DND-41 (cell line): ENCODE measurements around the gene F13A1.

ENCODE experiments used
- ATAC-seq: fragments of 200-7000 bp; cut with Tn5 transposase; 3 replicates; pipeline ENCODE4 v1.9.1; 2021; ENCODE audit warnings: low read depth; ENCODE audit not compliant: insufficient read depth
- DNase-seq: peaks from one replicate; pipeline ENCODE4 v3.0.0-alpha.2; 2020
- H2AFZ ChIP-seq: 2 replicates; pipeline ENCODE4 v1.6.0; 2012; ENCODE audit warnings: low read depth, low read length
- H3K27ac ChIP-seq: 2 replicates; pipeline ENCODE4 v1.5.1; 2012; ENCODE audit warnings: low read length, inconsistent platforms
- H3K27me3 ChIP-seq: fragments of 200-600 bp; sonication (generic); 2 replicates; pipeline ENCODE4 v1.6.0; 2012; ENCODE audit warnings: low read length, mild to moderate bottlenecking, inconsistent platforms; ENCODE audit not compliant: insufficient read depth, poor library complexity
- H3K36me3 ChIP-seq: 2 replicates; pipeline ENCODE4 v1.5.1; 2012; ENCODE audit warnings: low read length, inconsistent platforms; ENCODE audit not compliant: insufficient read depth
- H3K4me1 ChIP-seq: 2 replicates; pipeline ENCODE4 v1.5.1; 2012; ENCODE audit warnings: mild to moderate bottlenecking, low read length; ENCODE audit not compliant: insufficient read depth
- H3K4me2 ChIP-seq: 2 replicates; pipeline ENCODE4 v1.6.0; 2012; ENCODE audit warnings: mild to moderate bottlenecking, moderate library complexity, low read length, inconsistent platforms; ENCODE audit not compliant: insufficient read depth
- H3K4me3 ChIP-seq, 2 experiments: fragments of 200-600 bp in 1 of 2; shearing (Covaris generic) in 1 of 2; 2 replicates each; pipeline ENCODE4 v1.5.1; 2012 to 2016; ENCODE audit warnings: inconsistent platforms in 2 of 2, low read length in 2 of 2, mild to moderate bottlenecking in 2 of 2, low read depth in 1 of 2, moderate library complexity in 1 of 2
- H3K79me2 ChIP-seq: 2 replicates; pipeline ENCODE4 v1.6.0; 2012; ENCODE audit warnings: low read length, inconsistent platforms; ENCODE audit not compliant: insufficient read depth
- H3K9ac ChIP-seq: 2 replicates; pipeline ENCODE4 v1.6.0; 2012; ENCODE audit warnings: low read depth, mild to moderate bottlenecking, inconsistent platforms, low read length, moderate library complexity
- H3K9me3 ChIP-seq: 2 replicates; pipeline ENCODE4 v1.5.1; 2012; ENCODE audit warnings: low read length, moderate library complexity, mild to moderate bottlenecking, inconsistent platforms; ENCODE audit not compliant: insufficient read depth, severe bottlenecking
- H4K20me1 ChIP-seq: 2 replicates; pipeline ENCODE4 v1.6.0; 2012; ENCODE audit warnings: low read length; ENCODE audit not compliant: insufficient read depth
- EZH2 ChIP-seq: IDR thresholded peaks from 3 replicates; pipeline ENCODE4 v1.6.1; 2012; ENCODE audit warnings: borderline replicate concordance, low read depth, mild to moderate bottlenecking, moderate library complexity, low read length, inconsistent platforms; ENCODE audit not compliant: severe bottlenecking
- TF ChIP-seq, protein P1 (sequence below): IDR thresholded peaks from 2 replicates; pipeline ENCODE4 v1.5.1; 2012; ENCODE audit warnings: borderline replicate concordance, low read length, moderate library complexity, mild to moderate bottlenecking; ENCODE audit not compliant: poor library complexity, severe bottlenecking; ENCODE audit errors: extremely low read depth

The F13A1 gene

DNA sequence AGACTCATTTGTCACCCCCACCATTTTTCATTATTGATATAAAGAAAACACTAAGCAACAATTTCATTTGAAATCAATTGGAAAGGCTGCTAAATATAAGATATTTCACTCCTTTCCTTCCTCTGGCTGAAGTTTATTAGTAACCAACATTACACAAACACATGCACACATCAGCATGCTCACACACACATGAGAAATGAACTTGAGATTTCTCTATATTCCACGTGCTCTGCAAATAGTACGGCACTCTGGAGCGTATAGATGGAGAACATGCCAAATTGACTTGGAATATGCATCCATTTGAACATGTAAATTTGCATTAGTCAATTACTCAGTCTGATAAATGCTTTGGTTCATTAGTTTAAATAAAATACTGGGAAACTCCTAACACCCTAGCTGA is 37.1 kb upstream of the F13A1 start:
- TF ChIP-seq, protein P1, sequence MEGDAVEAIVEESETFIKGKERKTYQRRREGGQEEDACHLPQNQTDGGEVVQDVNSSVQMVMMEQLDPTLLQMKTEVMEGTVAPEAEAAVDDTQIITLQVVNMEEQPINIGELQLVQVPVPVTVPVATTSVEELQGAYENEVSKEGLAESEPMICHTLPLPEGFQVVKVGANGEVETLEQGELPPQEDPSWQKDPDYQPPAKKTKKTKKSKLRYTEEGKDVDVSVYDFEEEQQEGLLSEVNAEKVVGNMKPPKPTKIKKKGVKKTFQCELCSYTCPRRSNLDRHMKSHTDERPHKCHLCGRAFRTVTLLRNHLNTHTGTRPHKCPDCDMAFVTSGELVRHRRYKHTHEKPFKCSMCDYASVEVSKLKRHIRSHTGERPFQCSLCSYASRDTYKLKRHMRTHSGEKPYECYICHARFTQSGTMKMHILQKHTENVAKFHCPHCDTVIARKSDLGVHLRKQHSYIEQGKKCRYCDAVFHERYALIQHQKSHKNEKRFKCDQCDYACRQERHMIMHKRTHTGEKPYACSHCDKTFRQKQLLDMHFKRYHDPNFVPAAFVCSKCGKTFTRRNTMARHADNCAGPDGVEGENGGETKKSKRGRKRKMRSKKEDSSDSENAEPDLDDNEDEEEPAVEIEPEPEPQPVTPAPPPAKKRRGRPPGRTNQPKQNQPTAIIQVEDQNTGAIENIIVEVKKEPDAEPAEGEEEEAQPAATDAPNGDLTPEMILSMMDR: no peak
- TF ChIP-seq EZH2: no peak
- peaks cover 17% of the 10 kb centered on the region for H3K27me3 ChIP-seq
- no peaks in the 10 kb centered on the region for H3K36me3 ChIP-seq
- H3K79me2 ChIP-seq: no peaks in the 10 kb centered on the region
- H2AFZ ChIP-seq: no peak overlapping the region
- no peaks in the 10 kb centered on the region for H3K9me3 ChIP-seq
- H3K4me2 ChIP-seq: no peak overlapping the region
- H3K27ac ChIP-seq: no peak overlapping the region
- H3K4me1 ChIP-seq: no peaks in the 10 kb centered on the region
- no peak for DNase-seq
- H4K20me1 ChIP-seq: no peaks in the 10 kb centered on the region
- H3K4me3 ChIP-seq: no peak overlapping the region
- no peak for ATAC-seq
- H3K9ac ChIP-seq: no peak overlapping the region

- H3K9ac ChIP-seq: no peak overlapping the region
- H3K9me3 ChIP-seq: no peaks in the 10 kb centered on the region
- DNase-seq (no peak), ATAC-seq (no peak)
- no peak overlapping the region for H3K27ac ChIP-seq
- H3K79me2 ChIP-seq: no peaks in the 10 kb centered on the region
- H3K4me2 ChIP-seq: no peak overlapping the region
- H3K36me3 ChIP-seq: no peaks in the 10 kb centered on the region
- no peaks in the 10 kb centered on the region for H4K20me1 ChIP-seq
- H3K4me3 ChIP-seq: no peak overlapping the region
- H3K27me3 ChIP-seq: peaks cover 17% of the 10 kb centered on the region
- no peak for TF ChIP-seq EZH2
- TF ChIP-seq, protein P1: no peak
- H3K4me1 ChIP-seq: no peaks in the 10 kb centered on the region
- H2AFZ ChIP-seq: no peak overlapping the region
These were observed 36.6 kb upstream of the F13A1 start for GRCh38 chr6:6357032-6357431.

GRCh38 chr6:6352772-6353171 is 32.3 kb upstream of the F13A1 start:
- TF ChIP-seq, protein P1: no peak
- no peak for TF ChIP-seq EZH2
- H3K9me3 ChIP-seq: no peaks in the 10 kb centered on the region
- H3K4me1 ChIP-seq: no peaks in the 10 kb centered on the region
- H3K9ac ChIP-seq: no peak overlapping the region
- no peak overlapping the region for H3K4me2 ChIP-seq
- ATAC-seq: no peak
- no peaks in the 10 kb centered on the region for H3K36me3 ChIP-seq
- no peaks in the 10 kb centered on the region for H3K79me2 ChIP-seq
- H3K27me3 ChIP-seq: peaks cover 7% of the 10 kb centered on the region
- H2AFZ ChIP-seq: no peak overlapping the region
- no peak for DNase-seq
- H3K4me3 ChIP-seq: no peak overlapping the region
- H4K20me1 ChIP-seq: no peaks in the 10 kb centered on the region
- H3K27ac ChIP-seq: no peak overlapping the region

DNA sequence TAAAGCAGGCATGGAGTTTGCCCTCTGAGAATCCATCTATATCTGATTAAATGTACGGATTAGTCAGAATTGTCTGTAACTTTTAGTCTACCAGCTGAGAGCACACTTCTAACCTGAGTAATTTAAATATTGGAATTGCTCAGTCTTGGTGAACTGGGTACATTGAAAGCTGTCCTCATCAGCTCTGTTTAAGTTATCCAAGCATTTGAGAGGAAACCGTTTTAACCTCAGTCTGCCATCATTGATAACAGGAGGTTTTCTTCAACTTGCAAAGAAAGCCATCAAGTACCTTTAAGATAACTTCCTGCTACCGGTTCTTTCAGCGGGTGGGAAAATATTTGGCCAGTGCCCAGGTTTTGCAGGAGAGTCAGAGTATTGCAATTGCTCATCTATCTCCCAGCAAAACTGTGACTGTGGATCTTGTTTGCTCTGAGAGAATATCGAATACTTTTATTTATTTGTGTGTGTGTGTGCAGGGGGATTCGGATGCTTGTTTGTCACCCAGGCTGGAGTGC is 31.1 kb upstream of the F13A1 start:
- DNase-seq: no peak
- Histone ChIP-seq H3K27me3 (peaks cover 2% of the 10 kb centered on the region), H3K4me3 (no peak overlapping the region)

More for the DNA sequence above, 31.1 kb upstream of the F13A1 start:
- TF ChIP-seq EZH2: no peak
- TF ChIP-seq, protein P1: no peak
- H3K27ac ChIP-seq: no peak overlapping the region
- H2AFZ ChIP-seq: no peak overlapping the region
- no peaks in the 10 kb centered on the region for H3K4me1 ChIP-seq
- H3K9me3 ChIP-seq: no peaks in the 10 kb centered on the region
- H3K9ac ChIP-seq: no peak overlapping the region
- no peaks in the 10 kb centered on the region for H3K79me2 ChIP-seq
- no peaks in the 10 kb centered on the region for H4K20me1 ChIP-seq
- no peaks in the 10 kb centered on the region for H3K36me3 ChIP-seq
- no peak for ATAC-seq
- H3K4me2 ChIP-seq: no peak overlapping the region
